RCC 7860 (cell line): Measurements from ENCODE around the gene HAVCR1.
A peak's percentile ranks its signal among the peaks of the same experiment; 100 is the strongest.
"Not testable (repeated sequence)": the region's sequence is repeated elsewhere in the genome, so short reads cannot be mapped to it uniquely, and the experiment has no call there.

Experiments
- DNase-seq: peaks from one replicate; pipeline ENCODE4 v3.0.0-alpha.2; 2015; ENCODE audit warnings: low spot score
- FAIRE-seq: peaks from 2 replicates; lab custom pipeline; 2012; peaks lifted over from hg19 to GRCh38; lab: Jason Lieb, UNC

The HAVCR1 gene

GRCh38 chr5:157059093-157059539 is at the start of gene HAVCR1:
Gene HAVCR1 (minus strand): TSS chr5:157059116. CDS start chr5:157057943, 1,173 bp downstream.
- DNase-seq = peak; percentile 99
- FAIRE-seq = peak; percentile 97

- FAIRE-seq = no peak
- DNase-seq = peak; percentile 42
These were observed 48.6 kb upstream of the HAVCR1 start for GRCh38 chr5:157107508-157107907.

- FAIRE-seq (no peak), DNase-seq (no peak)
These were observed 47.9 kb upstream of the HAVCR1 start for GRCh38 chr5:157106630-157107461.

GRCh38 chr5:157100140-157100679 is 41.3 kb upstream of the HAVCR1 start:
- peak; percentile 90 for FAIRE-seq
- peak; percentile 54 for DNase-seq

- no peak for FAIRE-seq
- DNase-seq = no peak
These were observed 29.6 kb upstream of the HAVCR1 start for GRCh38 chr5:157088342-157088990.

- FAIRE-seq (no peak), DNase-seq (no peak)
These were observed 27.9 kb upstream of the HAVCR1 start for GRCh38 chr5:157086751-157087359.

- DNase-seq (no peak), FAIRE-seq (no peak)
These were observed 27.0 kb upstream of the HAVCR1 start for GRCh38 chr5:157085930-157086329.

- no peak for DNase-seq
- FAIRE-seq = no peak
These were observed 21.4 kb upstream of the HAVCR1 start for GRCh38 chr5:157080286-157080685.

GRCh38 chr5:157076558-157076957 is 17.6 kb upstream of the HAVCR1 start:
- DNase-seq (peak; percentile 39), FAIRE-seq (peak; percentile 69)

- peak; percentile 51 for FAIRE-seq
- peak; percentile 29 for DNase-seq
These were observed 13.6 kb upstream of the HAVCR1 start for GRCh38 chr5:157072508-157072907.

GRCh38 chr5:157069949-157070348 is 11.0 kb upstream of the HAVCR1 start:
- FAIRE-seq = no peak

GRCh38 chr5:157068785-157069184 is 9.9 kb upstream of the HAVCR1 start:
- no peak for FAIRE-seq
- DNase-seq = no peak

More at GRCh38 chr5:157069949-157070348, 11.0 kb upstream of the HAVCR1 start:
- DNase-seq = no peak

GRCh38 chr5:157068339-157068738 is 9.4 kb upstream of the HAVCR1 start:
- FAIRE-seq (no peak), DNase-seq (no peak)

- no peak for DNase-seq
- no peak for FAIRE-seq
These were observed 8.1 kb upstream of the HAVCR1 start for GRCh38 chr5:157067005-157067404.

- FAIRE-seq = no peak
- DNase-seq = no peak
These were observed 7.2 kb upstream of the HAVCR1 start for GRCh38 chr5:157066080-157066479.

GRCh38 chr5:157063776-157064430 is 5.0 kb upstream of the HAVCR1 start:
- FAIRE-seq = no peak
- DNase-seq = no peak

GRCh38 chr5:157059891-157060290 is 975 bp upstream of the HAVCR1 start:
- peak; percentile 60 for DNase-seq
- peak; percentile 72 for FAIRE-seq

- FAIRE-seq = no peak
- no peak for DNase-seq
These were observed 1.2 kb downstream of the HAVCR1 start for GRCh38 chr5:157057459-157058370.

GRCh38 chr5:157056848-157057247 is 2.1 kb downstream of the HAVCR1 start:
- peak; percentile 48 for FAIRE-seq
- DNase-seq = not testable (repeated sequence)
